ENCODE measurements around the gene DGKI.

DGKI gene

DNA sequence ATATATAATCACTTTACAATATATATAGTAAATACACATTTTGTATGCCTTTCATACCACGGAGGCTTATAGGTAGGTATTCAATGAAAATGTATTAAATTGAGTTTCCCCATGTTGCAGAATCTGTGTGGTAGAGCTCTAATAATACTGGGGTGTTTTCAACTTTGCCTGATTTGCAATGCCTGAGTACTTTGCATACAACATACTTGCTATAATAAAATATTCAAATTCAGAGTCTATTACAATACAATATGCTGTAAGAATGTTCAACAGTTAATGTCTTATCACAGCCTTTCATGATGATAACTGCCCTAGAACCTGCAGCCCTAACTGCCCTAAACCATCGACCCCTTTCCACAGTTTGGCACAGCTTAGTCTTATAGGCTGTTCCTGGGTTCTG lies 114.6 kb downstream of the DGKI start:
- TF ChIP-seq, protein P1, sequence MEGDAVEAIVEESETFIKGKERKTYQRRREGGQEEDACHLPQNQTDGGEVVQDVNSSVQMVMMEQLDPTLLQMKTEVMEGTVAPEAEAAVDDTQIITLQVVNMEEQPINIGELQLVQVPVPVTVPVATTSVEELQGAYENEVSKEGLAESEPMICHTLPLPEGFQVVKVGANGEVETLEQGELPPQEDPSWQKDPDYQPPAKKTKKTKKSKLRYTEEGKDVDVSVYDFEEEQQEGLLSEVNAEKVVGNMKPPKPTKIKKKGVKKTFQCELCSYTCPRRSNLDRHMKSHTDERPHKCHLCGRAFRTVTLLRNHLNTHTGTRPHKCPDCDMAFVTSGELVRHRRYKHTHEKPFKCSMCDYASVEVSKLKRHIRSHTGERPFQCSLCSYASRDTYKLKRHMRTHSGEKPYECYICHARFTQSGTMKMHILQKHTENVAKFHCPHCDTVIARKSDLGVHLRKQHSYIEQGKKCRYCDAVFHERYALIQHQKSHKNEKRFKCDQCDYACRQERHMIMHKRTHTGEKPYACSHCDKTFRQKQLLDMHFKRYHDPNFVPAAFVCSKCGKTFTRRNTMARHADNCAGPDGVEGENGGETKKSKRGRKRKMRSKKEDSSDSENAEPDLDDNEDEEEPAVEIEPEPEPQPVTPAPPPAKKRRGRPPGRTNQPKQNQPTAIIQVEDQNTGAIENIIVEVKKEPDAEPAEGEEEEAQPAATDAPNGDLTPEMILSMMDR (IDR thresholded peaks at IDR 0.05; ENCODE audit: control insufficient read depth, extremely low read depth, insufficient read depth) = no peak
- no peak for DNase-seq (ENCODE audit: low read depth)
- no peak overlapping the region for H3K4me3 ChIP-seq (ENCODE audit: low read depth, low read length)

DNA sequence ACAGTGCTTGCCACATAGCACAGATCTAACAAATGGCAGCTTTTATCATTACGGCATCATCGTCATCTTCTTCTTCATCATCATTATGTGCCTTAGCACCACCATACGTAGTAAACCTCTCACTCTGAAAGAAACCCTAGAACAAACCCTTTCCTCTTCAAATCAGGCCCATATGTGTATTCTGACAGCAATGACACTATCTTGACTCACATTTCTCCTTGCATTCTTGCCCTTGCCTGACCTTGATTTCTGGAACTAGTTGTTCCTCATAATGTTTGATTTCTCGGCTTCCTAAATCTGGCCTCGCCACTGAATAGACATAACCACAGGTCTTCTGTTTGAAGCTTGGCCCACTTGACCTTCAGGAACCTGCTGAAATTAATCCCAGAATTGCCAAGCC lies 115.3 kb downstream of the DGKI start:
- no peak overlapping the region for H3K4me3 ChIP-seq (ENCODE audit: low read depth, low read length)
- TF ChIP-seq, protein P1 (IDR thresholded peaks at IDR 0.05; ENCODE audit: control insufficient read depth, extremely low read depth, insufficient read depth) = no peak
- no peak for DNase-seq (ENCODE audit: low read depth)

DNA sequence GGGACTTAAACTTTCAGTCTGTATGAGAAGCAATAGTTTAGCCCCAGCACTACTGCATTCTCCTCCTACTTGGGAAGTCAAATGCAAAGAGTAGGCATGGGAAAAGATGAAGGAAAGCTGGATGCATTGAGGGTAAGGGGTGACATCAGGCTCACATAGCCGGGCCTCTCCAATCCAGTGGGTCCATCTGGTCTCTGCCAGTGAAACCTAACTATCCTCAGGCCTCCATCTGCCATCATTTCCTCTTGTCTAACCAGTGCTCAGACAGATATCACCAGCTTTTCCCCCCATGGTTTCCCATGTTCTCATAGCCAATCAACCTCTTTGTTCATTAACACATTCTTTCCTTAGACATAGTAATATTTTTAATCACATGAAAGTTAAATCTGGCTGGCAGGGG lies 118.3 kb downstream of the DGKI start:
- no peak for DNase-seq (ENCODE audit: low read depth)
- no peak overlapping the region for H3K4me3 ChIP-seq (ENCODE audit: low read depth, low read length)
- TF ChIP-seq, protein P1 (IDR thresholded peaks at IDR 0.05; ENCODE audit: control insufficient read depth, extremely low read depth, insufficient read depth) = no peak

DNA sequence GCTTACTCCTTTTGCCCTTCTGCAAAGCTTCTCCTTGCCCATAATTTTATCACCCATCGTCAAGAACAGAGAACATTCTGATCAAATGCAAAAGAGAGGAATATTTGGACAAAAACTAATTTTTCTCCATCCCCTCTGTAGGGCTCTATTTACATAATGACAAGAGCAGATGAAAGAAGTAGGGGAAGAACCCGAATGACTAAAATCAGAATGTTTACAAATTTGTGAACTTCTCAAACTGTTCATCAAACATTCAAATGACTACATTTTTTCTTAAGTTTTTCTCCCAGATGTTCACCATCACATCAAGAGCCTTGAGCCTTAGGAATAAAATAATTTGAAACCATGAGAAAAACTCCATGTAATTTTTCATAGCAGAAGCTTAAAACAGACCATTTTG lies 119.4 kb downstream of the DGKI start:
- TF ChIP-seq, protein P1 (IDR thresholded peaks at IDR 0.05; ENCODE audit: control insufficient read depth, extremely low read depth, insufficient read depth) = no peak
- no peak for DNase-seq (ENCODE audit: low read depth)
- no peak overlapping the region for H3K4me3 ChIP-seq (ENCODE audit: low read depth, low read length)

DNA sequence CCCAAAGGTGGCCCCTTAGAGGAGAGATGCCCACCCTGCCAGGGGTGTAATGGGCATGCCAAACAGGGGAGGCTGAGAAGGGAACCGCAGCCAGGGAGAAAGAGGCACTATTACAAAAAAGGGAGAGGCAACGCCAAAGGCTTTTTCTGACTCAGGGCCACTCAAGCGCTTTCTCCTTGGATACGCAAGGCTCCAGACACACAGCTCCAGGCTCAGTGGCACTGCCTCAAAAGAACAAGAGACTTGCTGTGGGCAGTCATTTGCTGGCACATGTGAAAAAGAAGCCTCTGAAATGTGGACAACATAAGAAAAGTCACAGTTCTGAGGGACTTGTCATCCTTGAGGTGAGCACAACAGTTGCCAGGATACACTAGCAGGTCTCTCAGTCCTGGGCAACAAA lies 128.4 kb downstream of the DGKI start:
- TF ChIP-seq, protein P1 (IDR thresholded peaks at IDR 0.05; ENCODE audit: control insufficient read depth, extremely low read depth, insufficient read depth) = no peak
- H3K4me3 ChIP-seq (ENCODE audit: low read depth, low read length) = no peak overlapping the region
- DNase-seq (ENCODE audit: low read depth) = no peak

DNA sequence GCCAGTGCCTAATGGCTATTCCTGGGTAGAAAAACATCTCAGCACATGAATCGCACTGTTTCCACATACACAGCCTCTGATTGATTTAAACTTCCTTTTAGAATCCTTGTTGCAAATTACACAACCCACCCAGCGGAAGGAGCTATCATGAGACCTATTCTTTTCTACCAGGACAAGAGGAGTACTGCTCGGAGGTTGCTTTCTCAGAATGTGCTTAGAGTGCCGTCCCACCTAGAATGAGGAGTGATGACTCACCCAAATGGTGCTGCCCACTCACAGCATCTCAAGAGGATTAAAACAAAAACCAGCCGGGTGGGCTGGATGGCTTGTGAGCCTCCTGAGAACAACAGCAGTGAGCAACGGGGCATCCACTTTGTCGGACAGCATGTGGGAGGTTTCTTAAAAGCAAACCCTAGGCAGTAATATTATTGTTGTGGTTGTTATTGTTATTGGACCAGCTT lies 128.9 kb downstream of the DGKI start:
- no peak overlapping the region for H3K4me3 ChIP-seq (ENCODE audit: low read depth, low read length)
- no peak for DNase-seq (ENCODE audit: low read depth)
- TF ChIP-seq, protein P1 (IDR thresholded peaks at IDR 0.05; ENCODE audit: control insufficient read depth, extremely low read depth, insufficient read depth) = no peak

DNA sequence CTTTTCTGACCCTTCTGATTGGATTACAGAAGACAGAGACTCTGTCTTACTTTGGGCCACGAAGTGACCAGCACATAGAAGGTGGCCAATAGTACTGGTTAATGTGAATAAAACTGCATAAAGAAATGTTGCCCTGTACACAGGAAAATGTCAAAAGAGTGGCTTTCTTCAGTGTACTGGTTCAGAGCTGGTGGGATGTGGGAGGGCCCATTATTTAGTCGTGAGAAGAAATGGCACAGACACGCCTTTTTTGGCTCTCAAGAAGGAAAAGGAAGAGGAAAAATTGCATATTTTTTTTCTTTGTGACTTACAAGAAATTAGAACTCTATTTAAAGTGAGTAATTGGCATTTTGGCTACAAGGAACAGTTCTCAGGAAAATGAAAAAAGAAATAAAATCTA lies 129.7 kb downstream of the DGKI start:
- DNase-seq (ENCODE audit: low read depth) = no peak
- H3K4me3 ChIP-seq (ENCODE audit: low read depth, low read length) = no peak overlapping the region
- TF ChIP-seq, protein P1 (IDR thresholded peaks at IDR 0.05; ENCODE audit: control insufficient read depth, extremely low read depth, insufficient read depth) = no peak
